HG02943 (cell line): ENCODE data around the gene RUNX1.

Experiments
- ATAC-seq: cut with Tn5 transposase; IDR thresholded peaks from one replicate; pipeline ENCODE4 v1.9.1; 2021; ENCODE audit warnings: mild to moderate bottlenecking, low read depth, moderate library complexity; ENCODE audit not compliant: unreplicated experiment

The RUNX1 gene

GRCh38 chr21:34887725-34888568 is 161.2 kb downstream of the RUNX1 start:
- no peak for ATAC-seq

DNA sequence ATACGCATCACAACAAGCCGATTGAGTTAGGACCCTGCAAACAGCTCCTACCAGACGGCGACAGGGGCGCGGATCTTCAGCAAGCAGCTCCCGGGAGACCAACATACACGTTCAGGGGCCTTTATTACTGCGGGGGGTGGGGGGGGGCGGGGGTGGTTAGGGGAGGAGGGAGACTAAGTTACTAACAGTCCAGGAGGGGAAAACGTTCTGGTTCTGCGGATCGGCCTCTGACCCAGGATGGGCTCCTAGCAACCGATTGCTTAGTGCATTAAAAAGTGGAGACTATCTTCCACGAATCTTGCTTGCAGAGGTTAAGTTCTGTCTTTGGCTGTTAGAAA is 162.0 kb downstream of the RUNX1 start:
- ATAC-seq, result no peak

DNA sequence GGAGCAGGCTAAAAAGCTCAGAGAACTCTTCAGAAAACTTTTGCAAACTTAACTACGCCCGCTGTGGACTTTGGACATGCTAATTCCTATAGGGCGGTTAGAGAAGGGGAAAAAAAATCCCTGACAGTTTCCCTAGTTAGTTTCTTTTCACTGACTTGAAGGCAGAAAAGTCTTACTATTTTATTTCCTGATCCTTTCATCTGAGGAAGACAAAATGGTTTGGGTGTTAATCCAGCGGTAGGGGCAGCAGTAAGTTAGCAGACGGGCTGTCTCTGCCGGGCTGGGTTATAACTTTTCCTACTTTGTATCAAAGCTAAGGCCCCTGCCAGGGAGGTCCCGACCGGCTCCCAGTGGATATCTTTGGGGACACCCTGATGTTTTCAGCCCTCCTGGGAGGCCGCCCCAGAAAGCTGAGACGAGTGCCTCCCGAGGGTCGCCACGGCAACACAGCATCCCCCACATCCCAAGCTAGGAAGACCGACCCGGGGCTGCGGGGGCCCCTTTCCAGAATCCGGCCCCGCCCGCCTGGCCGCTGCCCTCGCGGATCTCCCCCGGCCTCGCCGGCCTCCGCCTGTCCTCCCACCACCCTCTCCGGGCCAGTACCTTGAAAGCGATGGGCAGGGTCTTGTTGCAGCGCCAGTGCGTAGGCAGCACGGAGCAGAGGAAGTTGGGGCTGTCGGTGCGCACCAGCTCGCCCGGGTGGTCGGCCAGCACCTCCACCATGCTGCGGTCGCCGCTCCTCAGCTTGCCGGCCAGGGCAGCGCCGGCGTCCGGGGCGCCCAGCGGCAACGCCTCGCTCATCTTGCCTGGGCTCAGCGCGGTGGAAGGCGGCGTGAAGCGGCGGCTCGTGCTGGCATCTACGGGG is 162.6 kb downstream of the RUNX1 start:
- ATAC-seq, result no peak

GRCh38 chr21:34885626-34886239 is 163.4 kb downstream of the RUNX1 start:
- no peak for ATAC-seq

- ATAC-seq, result no peak
Measured at GRCh38 chr21:34885125-34885524, 164.0 kb downstream of the RUNX1 start.

GRCh38 chr21:34884346-34884929 is 164.7 kb downstream of the RUNX1 start:
- no peak for ATAC-seq

DNA sequence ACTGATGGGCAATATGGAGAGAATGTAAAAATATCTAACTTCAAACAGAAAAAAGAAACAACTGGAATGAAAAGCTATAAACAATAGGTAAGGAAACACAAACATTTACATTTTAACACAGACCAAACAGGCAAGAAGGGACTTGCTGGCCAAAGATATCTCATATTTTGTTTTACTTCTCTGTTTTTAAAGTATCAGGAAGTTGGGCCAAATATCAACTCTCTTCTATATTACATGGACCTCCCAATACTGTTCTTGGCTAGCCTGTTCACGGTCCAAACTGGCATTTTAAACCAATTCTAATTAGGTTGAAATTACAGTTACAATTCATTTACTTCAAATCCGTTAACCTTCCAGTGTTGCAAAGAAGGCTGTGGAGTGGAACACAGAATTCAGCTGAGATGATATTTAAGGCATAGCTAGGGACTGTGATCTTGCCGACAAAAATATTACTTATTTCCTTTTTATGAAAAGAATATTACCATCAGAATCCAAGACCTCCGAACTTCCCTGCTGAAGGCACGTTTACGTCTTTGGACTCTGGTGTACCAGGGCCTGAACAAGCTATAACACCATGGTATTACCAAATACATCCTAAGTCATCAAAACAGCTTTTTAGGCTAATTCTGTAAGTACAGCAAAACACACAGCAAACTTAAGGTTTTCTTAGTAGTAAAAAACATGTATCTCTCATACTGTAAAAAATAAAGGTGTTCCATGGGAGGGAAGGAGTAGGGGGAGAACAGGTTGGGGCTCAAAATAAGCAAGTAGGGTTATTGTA is 165.4 kb downstream of the RUNX1 start:
- no peak for ATAC-seq

- no peak for ATAC-seq
Measured at GRCh38 chr21:34882719-34883131, 166.4 kb downstream of the RUNX1 start.

- ATAC-seq, result no peak
Measured at GRCh38 chr21:34881839-34882371, 167.2 kb downstream of the RUNX1 start.

GRCh38 chr21:34881421-34881820 is 167.7 kb downstream of the RUNX1 start:
- no peak for ATAC-seq

GRCh38 chr21:34880401-34880800 is 168.7 kb downstream of the RUNX1 start:
- no peak for ATAC-seq

DNA sequence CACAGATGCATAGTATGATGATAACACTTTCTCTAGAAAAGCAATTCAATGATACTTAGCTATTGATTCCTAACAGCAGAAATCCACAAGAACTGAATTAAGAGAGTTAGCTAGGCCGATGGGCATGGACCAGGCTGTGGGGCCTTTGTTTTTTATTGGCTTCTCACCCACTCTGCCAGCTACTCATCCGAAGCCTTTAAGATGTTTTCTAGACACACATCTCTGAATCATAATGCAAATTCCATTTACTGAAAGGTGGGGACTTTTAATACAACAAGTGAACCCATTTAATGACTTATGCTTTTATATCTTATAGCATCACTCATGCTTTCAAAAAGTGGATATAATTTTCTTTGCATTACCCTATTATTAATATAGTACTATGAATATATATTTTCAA is 170.2 kb downstream of the RUNX1 start:
- no peak for ATAC-seq

GRCh38 chr21:34878501-34878900 is 170.6 kb downstream of the RUNX1 start:
- ATAC-seq, result no peak

GRCh38 chr21:34877485-34878128 is 171.5 kb downstream of the RUNX1 start:
- ATAC-seq, result no peak

- ATAC-seq, result no peak
Measured at GRCh38 chr21:34875830-34876229, 173.3 kb downstream of the RUNX1 start.

GRCh38 chr21:34874684-34875513 is 174.2 kb downstream of the RUNX1 start:
- peak; percentile 85 for ATAC-seq

GRCh38 chr21:34871026-34871908 is 177.8 kb downstream of the RUNX1 start:
- no peak for ATAC-seq

DNA sequence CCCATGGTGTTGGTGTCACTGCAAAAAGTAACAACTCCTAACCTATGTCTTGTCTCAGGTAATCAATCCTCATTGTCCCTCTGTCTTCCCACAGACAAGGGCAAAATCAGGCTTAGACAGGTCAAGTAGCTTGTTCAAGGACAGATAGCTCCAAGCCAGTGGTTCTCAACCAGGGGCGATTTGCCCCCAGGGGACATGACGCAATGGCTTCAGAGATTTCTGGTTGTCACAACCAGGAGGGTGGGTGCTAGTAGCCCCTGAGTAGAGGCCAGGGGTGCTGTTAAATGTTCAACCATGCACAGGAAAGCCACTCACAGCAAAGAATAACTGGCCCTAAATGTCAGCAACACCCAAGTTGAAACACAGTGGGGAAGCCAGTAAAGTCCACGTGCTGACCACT is 178.9 kb downstream of the RUNX1 start:
- ATAC-seq, result no peak
